COLO668 (cell line): ENCODE results near the gene SPN.
"Not testable (repeated sequence)": the region's sequence is repeated elsewhere in the genome, so short reads cannot be mapped to it uniquely, and the experiment has no call there.

Experiments
- DNase-seq: peaks from one replicate; lab custom pipeline; 2025; ENCODE audit not compliant: unreplicated experiment; lab: John Stamatoyannopoulos, UW

Gene SPN

DNA sequence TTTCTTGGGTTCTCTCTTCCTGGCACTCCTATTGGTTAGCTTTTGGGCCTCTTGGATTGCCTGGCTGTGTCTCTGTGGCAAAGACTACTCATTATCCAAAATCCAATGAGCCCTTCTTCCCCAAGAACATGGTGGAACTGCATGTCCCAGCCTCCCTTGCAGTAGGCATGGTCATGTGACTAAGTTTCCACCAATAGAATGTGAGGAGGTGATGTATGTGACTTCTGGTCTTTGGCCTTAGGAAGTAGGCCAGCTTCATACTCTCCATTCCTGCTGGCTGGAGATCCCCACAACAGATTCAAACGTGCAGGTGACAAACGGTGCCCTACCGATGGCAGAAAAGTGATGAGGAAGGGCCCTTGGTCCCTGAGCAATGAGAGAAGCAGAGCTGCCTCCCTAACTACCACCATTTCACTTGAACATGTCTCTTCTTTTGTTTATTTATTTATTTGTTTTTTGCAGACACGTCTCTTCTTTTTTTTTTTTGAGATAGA lies 17.3 kb upstream of the SPN start:
- no peak for DNase-seq

DNA sequence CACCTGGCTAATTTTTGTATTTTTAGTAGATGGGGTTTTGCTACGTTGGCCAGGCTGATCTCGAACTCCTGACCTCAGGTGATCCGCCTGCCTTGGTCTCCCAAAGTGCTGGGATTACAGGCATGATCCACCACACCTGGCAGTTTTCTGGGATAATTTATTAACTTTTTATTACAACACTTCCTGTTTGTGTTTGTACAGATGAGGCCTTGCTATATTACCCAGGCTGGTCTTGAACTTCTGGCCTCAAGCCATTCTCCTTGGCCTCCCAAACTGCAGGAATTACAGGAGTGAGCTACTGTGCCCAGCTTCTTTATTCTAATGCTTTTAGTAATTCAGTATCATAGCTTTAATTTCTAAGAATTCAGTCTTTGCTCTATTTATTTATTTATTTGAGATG lies 16.1 kb upstream of the SPN start:
- no peak for DNase-seq

DNA sequence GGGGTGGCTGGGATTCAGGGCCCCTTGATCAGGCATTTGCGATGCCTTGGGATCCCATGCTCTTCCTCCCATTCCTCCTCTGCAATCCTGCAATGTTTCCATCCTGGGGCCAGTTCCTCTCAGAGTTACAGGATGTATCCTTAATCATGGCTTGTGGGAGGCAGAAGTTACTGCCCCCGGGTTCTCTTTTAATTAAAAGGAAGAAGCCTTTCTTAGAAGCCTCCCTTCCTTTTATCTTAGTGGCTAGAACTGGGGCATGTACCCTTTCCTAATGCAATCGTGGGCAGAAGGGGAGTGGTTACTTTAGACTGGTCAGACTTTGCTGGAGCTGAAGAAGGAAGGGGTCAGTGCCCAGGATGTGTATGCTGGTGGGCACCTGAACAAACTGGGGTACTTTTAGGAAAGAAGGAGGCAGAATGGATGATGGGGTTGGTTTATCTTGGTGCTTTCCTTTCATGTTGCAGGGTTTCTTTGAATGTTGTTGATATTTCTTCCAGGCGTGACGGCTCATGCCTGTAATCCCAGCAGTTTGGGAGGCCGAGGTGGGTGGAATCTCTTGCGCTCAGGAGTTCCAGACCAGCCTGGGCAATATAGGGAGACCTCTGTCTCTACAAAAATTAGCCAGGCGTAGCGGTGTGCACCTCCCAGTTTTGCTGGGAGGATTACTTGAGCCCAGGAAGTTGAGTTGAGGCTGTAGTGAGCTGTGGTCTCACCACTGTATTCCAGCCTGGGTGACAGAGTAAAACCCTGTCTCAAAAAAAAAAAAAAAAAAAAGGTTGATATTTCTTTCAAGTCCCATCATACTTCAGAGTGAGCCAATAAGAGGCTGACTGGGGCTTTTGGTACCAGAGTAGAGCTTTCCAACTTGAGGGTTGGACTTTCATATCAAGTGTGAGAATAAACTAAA lies 13.2 kb upstream of the SPN start:
- DNase-seq = no peak

DNA sequence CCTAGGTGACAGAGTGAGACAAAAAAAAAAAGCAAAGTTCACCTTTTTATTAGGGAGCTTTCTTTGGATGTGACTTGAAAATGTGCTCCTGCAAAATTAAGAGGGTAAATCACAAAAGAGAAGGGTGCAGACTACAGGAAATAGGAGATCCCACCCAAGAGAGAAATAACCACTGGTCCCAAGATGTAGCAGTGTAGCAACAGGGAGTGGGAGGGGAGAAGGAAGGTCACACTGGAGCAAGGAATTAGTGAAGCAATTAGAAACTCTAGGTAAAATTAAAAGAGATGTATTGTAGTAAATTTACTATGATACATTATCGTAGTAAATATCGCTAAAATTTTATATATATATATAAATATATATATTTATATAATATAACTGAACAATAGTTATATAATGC lies 12.3 kb upstream of the SPN start:
- no peak for DNase-seq

DNA sequence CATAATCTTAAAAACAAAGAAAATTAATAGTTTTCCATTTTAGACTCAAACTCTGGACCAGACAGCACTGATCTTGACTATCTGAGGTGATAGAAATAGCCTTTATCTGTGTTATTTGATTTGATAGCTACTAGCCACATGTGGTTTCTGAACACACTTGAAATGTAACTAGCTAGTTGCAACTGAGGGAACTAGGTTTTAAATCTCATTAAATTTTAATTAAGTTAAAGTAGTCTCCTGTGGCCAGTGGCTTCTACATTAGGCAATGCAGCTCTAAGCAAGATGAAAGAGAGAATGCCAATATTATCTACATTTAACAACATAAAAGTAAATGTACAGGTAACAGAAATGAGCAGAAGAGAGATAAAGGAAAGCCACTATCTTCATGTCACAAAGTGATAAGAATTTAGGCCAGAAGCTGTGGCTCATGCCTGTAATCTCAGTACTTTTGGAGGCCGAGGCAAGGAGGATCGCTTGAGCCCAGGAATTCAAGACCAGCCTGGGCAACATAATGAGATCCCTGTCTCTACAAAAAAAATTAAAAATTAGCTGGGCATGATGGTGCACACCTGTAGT lies 11.2 kb upstream of the SPN start:
- no peak for DNase-seq

DNA sequence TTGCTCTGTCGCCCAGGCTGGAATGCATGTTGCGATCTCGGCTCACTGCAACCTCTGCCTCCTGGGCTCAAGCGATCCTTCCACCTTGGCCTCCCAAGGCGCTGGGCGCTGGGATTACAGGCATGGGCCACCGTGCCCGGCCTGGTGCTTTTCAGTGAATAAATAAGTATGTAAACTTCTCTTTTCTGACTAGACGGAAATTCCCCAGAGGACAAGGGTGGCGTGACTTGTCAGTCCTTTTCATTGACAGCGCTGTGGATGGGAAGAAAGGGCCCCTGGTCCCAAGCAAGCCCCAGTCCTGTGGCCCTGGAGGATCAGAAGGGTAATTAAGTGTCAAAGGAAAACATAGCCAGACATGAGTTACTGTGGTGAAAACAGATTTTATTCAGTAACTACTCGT lies 9.6 kb upstream of the SPN start:
- DNase-seq = no peak

DNA sequence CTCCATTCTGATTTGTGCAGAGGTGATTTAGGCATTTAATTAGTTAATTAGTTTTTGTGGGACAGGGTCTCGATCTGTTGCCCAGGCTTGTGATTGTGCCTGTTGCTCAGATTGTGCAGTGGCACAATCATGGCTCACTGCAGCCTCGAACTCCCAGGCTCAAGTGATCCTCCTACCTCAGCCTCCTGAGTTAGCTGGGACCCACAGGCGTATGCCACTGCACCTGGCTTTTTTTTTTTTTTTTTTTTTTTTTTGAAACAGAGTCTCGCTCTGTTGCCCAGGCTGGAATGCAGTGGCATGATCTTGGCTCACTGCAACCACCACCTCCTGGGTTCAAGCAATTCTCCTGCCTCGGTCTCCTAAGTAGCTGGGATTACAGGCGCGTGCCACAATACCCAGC lies 9.2 kb upstream of the SPN start:
- not testable (repeated sequence) for DNase-seq

DNA sequence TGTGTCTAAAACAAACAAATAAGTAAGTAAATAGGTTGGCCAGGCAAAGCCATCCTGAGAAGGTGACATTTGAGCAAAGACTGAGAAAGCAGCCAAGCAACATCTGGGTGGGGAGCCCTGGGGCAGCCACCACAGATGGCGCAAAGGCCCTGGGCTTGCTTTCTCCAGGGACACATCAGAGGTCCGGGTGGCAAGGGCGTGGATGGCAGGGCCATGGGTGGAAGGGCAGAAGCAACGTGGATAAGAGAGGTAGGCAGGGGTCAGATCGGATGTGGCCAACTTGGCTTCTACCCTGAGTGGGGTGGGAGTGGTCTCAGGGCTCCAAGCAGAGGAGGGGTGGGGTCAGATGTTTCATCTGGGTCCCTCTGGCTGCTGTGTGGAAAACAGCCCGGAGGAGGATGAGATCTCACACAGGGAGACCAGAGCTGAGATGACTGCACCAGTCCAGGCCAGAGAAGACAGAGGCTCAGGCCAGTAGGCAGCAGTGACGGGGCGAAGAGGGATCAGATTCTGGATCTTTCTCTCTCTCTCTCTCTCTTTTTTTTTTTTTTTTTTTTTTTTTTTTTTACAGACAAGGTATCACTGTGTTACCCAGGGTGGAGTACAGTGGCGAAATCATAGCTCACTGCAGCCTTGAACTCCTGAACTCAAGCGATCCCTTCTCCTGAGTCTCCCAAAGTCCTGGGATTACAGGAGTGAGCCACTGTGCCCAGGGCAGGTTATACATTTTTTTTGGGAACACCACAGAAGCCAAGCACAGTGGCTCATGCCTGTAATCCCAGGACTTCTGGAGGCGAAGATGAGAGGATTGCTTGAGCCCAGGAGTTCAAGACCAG lies 6.1 kb upstream of the SPN start:
- DNase-seq = no peak

DNA sequence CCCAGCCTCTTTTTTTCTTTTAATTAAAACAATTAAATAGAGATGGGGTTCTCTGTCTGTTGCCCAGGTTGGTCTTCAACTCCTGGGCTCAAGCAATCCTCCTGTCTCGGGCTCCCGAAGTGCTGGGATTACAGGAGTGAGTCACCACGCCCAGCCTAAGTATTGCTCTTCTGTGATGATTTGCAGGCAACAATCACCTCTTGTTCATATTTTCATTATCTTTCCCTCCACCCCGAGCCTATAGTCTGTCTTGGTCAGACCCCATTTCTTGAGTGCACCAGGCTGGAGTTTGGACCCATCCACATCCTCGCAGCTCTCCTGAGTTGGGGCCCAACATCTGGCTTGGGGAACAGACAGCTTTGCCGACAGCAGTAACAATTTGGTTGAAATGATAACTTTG lies 4.3 kb upstream of the SPN start:
- no peak for DNase-seq

DNA sequence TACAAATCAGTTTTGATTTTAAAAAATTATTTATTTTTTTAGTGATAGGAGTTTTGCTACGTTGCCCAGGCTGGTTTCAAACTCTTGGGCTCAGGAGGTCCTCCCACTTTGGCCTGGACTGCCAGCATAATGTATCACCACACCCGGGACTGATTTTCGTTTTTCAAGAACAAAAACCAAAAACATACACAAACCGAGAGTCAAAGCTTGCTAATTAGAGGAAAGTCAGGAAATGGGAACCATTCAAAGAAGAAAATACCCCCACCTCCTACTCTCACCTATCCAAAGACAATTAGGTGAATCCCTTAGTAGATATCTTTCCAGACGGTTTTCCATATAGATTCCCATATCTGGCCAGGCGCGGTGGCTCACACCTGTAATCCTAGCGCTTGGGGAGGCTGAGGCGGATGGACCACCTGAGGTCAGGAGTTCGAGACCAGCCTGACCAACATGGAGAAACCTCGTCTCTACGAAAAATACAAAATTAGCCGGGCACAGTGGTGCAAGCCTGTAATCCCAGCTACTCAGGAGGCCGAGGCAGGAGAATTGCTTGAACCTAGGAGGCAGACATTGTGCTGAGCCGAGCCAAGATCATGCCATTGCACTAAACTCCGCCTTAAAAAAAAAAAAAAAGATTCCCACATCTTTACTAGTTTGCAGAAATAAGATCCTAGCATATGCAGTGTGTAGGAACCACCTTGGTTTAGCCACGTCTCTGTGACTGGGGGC lies 883 bp upstream of the SPN start:
- no peak for DNase-seq

DNA sequence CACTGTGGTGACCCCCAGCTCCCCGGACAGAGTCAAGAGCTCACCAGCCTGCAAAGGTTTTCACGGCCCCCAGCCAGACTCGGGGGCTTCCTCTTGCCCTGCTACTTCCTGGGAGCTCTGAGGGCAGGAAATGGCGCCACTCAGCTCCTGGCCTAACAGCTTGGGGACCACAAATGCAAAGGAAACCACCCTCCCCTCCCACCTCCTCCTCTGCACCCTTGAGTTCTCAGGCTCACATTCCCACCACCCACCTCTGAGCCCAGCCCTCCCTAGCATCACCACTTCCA lies 375 bp upstream of the SPN start:
- DNase-seq = no peak

DNA sequence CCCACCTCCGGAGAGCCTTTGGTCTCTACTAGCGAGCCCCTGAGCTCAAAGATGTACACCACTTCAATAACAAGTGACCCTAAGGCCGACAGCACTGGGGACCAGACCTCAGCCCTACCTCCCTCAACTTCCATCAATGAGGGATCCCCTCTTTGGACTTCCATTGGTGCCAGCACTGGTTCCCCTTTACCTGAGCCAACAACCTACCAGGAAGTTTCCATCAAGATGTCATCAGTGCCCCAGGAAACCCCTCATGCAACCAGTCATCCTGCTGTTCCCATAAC lies 702 bp downstream of the SPN start:
- DNase-seq = no peak

DNA sequence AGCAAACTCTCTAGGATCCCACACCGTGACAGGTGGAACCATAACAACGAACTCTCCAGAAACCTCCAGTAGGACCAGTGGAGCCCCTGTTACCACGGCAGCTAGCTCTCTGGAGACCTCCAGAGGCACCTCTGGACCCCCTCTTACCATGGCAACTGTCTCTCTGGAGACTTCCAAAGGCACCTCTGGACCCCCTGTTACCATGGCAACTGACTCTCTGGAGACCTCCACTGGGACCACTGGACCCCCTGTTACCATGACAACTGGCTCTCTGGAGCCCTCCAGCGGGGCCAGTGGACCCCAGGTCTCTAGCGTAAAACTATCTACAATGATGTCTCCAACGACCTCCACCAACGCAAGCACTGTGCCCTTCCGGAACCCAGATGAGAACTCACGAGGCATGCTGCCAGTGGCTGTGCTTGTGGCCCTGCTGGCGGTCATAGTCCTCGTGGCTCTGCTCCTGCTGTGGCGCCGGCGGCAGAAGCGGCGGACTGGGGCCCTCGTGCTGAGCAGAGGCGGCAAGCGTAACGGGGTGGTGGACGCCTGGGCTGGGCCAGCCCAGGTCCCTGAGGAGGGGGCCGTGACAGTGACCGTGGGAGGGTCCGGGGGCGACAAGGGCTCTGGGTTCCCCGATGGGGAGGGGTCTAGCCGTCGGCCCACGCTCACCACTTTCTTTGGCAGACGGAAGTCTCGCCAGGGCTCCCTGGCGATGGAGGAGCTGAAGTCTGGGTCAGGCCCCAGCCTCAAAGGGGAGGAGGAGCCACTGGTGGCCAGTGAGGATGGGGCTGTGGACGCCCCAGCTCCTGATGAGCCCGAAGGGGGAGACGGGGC lies 1.3 kb downstream of the SPN start:
- no peak for DNase-seq

DNA sequence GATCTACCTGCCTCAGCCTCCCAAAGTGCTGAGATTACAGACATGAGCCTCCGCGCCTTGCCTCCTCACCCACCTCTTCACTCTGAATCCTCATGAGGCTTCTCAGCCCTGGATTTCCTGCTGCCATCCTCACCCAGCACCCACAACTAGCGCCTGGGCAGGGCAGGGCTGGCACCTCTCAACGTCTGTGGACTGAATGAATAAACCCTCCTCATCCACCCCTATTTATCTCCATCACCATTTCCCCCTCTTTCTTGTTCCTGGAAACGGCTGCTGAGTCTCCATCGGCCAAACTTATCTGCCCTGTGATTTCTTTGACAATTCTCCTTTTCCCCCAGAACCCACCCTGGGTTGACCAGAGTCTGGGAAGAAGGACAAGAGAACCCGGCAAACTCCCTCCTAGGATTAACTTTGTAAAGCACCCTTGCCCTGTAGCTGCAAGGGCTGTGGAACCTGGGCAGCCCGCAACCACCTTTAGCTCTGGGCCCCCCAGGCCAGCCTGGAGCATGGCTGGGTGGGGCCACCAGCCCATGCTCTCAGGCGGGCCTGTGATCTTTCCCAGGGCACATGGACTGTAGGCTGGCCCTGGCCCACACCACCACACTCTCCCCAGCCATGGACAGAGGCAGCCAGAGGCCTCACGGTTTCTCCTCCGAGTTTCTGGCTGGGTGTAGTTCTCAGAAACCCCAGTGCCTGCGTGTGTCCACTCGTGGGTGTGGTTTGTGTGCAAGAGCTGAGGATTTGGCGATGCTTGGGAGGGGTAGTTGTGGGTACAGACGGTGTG lies 2.4 kb downstream of the SPN start:
- no peak for DNase-seq

DNA sequence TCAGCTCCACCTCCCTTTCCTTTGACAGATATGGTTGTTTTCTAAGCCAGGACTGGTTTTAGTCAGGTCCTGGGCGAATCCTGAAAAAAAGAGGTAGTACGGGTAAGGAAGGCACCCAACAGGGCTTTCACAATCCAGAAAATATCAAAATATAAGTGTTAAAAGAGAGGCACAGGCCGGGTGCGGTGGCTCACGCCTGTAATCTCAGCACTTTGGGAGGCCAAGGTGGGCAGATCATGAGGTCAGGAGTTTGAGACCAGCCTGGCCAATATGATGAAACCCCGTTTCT lies 4.2 kb downstream of the SPN start:
- not testable (repeated sequence) for DNase-seq

DNA sequence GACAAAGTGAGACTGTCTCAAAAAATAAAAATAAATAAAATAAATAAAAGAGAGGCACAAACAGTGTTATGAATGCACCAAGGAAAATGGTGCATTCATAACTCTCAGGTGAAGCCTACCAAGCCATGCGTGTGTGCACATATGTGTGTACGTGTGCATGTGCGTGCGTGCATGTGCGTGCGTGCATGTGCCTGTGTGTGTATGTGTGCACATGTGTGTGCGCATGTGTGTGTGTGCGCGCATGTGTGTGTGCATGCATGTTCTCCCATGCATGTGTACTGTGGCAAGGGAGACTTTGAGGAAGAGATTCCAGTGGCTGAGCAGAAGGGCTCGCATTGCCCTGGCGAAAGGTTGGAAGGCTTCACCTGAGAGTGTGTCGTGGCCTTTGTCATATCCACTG lies 4.7 kb downstream of the SPN start:
- DNase-seq = no peak

DNA sequence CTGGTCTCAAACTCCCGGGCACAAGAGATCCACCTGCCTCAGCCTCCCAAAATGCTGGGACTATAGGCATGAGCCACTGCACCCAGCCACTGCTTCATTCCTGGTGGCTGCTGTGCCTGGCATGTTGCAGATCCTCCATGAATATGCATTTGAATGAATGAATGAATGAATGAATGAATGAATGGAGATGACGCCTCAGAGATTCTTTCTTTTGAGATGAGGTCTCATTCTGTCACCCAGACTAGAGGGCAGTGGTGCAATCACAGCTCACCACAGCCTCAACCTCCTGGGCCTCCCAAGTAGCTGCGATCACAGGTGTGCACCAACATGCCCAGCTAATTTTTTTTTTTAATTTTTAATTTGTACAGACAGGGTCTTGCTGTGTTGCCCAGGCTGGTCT lies 5.2 kb downstream of the SPN start:
- DNase-seq = no peak

DNA sequence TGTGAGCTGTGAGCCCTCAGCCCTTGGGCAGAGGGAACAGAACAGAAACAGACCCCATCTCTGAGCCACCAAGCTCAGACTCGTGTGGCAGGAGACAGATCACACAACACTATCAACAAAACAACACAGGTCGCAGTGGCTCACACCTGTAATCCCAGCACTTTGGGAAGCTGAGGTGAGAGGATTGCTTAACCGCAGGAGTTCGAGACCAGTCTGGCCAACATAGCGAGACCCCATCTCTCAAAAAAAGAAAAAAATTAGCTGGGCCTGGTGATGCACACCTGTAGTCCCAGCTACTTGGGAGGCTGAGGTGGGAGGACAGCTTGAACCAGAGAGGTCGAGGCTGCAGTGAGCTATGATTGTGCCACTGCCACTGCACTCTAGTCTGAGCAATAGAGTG lies 10.5 kb downstream of the SPN start:
- DNase-seq = no peak

DNA sequence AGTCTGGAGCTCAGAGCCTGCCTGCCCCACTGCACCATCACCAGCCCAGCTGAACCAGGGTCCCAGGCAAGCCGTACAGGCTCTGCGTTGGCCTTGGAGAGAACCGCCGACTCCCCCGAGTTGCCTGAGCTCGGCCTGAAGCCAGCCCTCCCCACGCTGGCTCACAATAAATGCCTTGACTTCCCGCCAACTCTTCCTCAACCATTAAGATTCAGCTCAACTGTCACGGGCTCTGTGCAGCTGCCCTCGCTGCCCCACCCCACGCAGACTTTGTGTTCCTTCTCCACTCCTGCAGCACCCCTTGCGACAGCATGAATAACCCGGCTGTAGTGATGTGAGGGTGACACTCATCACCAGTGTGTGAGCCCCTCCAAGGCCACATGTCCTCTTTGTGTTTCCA lies 11.1 kb downstream of the SPN start:
- no peak for DNase-seq
